Parietal lobe (tissue), 1 donor: Measurements from ENCODE around the gene CDK5RAP1. TPM values are rescaled to one million over a fixed set of nuclear protein-coding genes. Genes with fewer than 3 reads are reported as not detected.

Source experiments
- total RNA-seq: library from RNA; depleted of rRNA; stranded (reverse); fragments of >200 nt; gene quantifications from one replicate; pipeline ENCODE4 v1.2.3, GENCODE V29; 2014

CDK5RAP1 gene
- total RNA-seq = 39.8 TPM

GRCh38 chr20:33401184-33401920 lies at the start of gene CDK5RAP1:
TSS of gene CDK5RAP1 (minus strand) at chr20:33401519. CDS start at chr20:33397064, 4,455 bp downstream.

GRCh38 chr20:33443512-33444239 lies 42.4 kb upstream of the CDK5RAP1 start, which contains the start of gene SNTA1:
TSS of gene SNTA1 (minus strand) at chr20:33443763. CDS start at chr20:33443620, 143 bp downstream.

Other genes starting within 250 kb of the CDK5RAP1 start
- not detected for gene BPIFA2, start 233.4 kb downstream of the CDK5RAP1 start, total RNA-seq
- not detected for gene BPIFA3, start 184.2 kb downstream of the CDK5RAP1 start, total RNA-seq
- not detected for gene BPIFA1, start 165.5 kb downstream of the CDK5RAP1 start, total RNA-seq
- gene BPIFB1, start 118.3 kb downstream of the CDK5RAP1 start, total RNA-seq = not detected
- gene SNTA1, start 42.2 kb upstream of the CDK5RAP1 start, total RNA-seq = 14.4 TPM
- 34.4 TPM for gene CBFA2T2, start 88.6 kb upstream of the CDK5RAP1 start, total RNA-seq